CMK (cell line): ENCODE results near the gene PIGK.
"Not testable (repeated sequence)": the region's sequence is repeated elsewhere in the genome, so short reads cannot be mapped to it uniquely, and the experiment has no call there.

Experiments
- DNase-seq: peaks from one replicate; pipeline ENCODE4 v3.0.0-alpha.2; 2010; ENCODE audit warnings: low read depth

The PIGK gene

DNA sequence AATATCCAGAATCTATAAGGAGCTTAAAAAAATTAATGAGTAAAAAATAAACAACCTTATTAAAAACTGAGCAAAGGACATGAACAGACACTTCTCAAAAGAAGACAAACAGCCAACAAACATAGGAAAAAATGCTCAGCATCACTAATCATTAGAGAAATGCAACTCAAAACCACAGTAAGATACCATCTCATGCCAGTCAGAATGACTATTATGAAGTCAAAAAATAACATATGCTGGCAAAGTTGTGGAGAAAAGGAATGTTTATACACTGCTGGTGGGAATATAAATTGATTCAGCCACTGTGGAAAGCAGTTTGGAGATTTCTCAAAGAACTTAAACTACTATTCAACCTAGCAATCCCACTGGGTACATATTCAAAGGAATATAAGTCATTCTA, 25.3 kb downstream of the PIGK start:
- no peak for DNase-seq

DNA sequence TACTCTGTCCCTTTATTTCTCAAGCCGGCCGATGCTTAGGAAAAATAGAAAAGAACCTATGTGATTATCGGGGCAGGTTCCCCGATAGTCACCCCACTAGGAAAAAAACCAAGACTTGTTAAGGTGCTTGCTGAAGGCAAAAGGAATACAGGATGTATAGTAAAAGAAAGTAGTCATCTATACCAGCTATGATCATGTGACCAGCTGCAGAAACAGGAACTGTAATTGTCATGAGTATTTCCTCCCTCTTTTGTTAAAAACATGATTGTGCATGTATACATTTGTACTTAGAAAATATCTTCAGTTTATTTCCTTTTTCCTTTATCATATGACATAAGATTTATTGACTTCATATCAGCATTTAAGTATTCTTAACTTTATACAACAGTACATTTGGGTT, 30.5 kb downstream of the PIGK start:
- DNase-seq: no peak

DNA sequence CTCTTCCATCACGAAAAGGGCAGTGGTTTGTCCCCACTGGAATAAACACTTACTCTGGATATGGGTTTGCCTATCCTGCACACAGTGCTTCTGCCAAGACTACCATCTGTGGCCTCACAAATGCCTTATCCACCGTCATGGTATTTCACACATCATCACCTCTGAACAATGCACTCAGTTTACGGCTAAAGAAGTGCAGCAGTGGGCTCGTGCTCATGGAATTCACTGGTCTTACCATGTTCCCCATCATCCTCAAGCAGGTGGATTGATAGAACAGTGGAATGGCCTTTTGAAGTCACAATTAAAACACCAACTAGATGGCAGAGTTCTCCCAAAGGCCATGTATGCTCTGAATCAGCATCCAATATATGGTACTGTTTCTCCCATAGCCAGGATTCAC, 32.3 kb downstream of the PIGK start:
- not testable (repeated sequence) for DNase-seq

DNA sequence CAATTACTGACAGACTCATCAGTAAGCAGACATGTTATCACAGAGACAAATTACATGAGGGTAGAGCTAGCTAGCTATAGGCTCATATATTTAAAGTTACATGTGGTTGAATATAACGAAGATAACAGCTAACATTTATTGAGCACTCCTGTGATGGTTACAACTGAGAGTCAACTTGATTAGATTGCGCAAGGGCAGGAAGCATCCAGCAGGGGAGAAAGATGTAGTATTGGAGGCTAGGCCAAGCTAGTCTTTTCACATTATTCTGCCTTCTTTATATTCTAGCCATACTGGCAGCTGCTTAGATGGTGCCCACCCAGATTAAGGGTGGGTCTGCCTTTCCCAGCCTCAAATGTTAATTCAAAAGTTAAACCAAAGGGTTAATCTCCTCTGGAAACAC, 37.1 kb downstream of the PIGK start:
- no peak for DNase-seq

DNA sequence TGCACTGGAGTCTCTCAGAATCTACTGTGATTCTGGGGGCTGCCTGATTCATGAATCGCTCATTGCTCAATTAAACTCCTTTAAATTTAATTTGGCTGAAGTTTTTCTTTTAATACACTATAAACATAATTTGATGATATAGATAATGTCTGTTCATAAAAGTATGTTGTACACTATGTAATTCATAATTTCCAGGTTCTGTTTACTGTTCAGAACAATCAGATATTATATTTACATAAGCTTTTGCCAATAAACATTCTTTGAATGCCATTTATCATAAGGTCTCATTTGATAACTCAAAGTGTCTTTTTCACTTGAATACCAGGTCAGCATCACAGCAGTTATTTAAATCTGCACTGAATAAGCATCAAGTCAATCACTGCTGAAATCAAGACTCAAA, 39.6 kb downstream of the PIGK start:
- no peak for DNase-seq

DNA sequence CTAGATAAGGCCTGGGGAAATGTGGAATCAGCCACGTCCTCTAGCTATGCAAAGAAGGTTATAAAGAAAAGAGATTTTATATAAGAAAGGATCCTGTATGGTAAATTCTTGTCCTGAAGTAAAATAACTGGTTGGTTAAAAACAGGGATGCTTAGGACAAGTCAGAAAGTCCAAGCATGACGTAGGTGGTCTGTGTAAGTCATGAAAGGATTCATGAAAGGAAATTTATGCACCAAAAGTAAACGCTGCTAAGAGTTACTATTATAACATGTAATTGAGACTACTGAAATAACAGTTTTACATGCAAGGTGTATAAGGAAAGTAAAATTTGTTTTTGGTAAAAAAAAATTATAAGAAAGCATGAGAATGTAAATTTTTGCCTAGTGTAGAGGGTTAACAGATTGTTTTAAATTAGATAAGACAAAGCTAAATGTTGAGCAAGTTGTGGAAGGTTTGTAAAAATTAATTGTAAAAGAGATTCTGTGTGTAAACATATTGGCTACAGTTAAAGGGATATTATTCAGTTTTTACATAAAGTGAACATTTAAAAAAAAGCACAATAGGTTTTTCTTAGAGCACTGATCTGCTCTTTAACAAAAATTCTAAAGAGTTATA, 43.9 kb downstream of the PIGK start:
- peak; percentile 22 for DNase-seq

DNA sequence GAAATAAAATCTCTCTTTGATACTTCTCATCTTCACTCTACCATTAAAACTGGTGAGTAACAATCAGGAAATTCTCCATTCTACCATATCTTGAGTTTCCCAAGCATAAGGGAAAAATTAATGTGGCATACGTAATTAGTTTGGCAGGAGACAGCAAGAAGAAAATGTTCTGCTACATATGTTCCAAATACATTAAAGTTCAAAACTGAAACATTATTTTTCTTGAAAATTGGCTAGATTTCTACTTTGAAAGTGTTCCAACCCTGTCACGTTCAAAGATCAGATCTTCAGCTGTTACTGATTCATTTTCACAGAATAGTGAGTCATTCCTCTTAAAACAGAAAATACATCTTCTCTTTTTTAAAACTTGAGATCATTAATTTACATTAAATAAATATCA, 48.5 kb downstream of the PIGK start:
- DNase-seq: no peak

DNA sequence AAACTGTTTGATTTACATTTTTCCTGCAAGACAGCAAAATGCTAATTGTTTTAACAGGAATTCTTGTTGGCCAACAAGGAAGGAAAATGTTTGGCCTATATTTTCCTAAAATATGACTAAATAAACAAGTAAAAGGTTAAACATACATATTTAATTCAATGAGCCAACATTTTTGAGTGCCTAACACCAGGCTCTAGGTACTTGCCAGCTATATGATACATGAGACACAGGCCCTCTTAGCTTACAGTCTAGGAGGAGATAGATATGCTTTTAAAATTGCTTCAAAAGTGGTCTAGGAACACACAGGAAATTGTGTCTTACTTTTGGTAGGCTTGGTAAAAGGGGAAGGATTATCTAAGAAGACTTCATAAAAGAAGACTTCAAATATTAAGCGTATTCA, 50.9 kb downstream of the PIGK start:
- no peak for DNase-seq

DNA sequence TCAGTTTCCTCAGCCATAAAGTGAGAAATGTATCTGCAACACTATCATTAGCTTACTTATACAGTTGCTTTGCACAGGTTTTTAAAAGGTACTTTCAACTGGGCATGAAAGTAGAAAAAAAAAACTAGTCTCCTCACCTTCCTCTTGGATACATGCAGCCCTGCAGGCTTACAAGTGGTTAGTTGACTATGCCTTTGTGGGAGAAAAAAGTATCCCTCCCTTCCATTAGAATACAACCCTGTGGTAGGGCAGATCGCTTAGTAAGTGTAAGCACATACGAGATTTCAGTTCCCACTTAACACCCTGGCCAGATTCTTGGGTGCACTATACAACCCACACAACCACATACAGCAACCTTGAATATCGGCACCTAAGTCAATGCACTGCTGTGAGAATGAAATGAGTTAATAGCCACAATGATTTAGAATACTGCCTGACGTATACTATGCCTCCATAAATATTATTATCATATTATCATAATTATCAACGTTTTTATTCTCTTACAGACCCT, 54.7 kb downstream of the PIGK start:
- no peak for DNase-seq

DNA sequence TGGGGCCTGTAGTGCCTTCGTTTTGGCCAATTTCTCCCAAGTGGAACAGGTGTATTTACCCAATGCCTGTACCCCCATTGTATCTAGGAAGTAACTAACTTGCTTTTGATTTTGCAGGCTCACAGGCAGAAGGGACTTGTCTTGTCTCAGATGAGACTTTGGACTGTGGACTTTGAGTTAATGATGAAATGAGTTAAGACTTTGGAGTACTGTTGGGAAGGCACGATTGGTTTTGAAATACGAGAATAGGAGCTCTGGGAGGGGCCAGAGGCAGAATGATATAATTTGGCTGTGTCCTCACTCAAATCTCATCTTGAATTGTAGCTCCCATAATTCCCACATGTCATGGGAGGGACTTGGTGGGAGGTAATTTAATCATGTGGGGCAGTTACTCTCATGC, 59.5 kb downstream of the PIGK start:
- not testable (repeated sequence) for DNase-seq

DNA sequence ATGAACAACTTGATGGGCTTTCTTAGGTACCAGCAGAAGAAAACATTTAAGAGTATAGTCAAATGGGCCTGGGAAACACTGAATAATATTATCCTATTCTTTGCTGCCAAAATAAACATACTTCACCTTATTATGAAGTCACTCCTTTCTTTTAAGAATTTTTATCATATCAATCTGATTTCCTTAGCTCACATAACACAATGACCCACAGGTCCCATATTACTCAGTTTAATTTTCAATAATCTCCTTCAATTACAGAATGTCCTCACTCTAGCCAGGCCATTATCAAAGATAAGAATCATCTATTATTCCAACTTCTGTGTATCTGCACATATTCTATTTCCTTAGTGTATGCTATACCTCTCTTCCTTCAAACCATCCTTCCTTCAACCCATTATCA, 63.0 kb downstream of the PIGK start:
- DNase-seq: no peak

DNA sequence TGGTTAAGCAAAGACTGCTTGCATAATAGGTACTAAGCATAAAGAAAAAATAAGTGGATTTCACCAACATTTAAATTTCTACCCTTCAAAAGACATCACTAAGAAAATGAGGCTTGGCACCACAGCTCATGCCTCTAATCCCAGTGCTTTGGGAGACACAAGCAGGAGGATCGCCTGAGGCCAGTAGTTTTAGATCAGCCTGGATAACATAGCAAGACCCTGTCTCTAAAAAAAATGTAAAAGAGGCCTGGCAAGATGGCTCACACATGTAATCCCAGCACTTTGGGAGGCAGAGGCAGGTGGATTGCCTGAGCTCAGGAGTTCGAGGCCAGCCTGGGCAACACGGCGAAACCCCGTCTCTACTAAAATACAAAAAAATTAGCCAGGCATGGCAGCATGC, 73.0 kb downstream of the PIGK start:
- DNase-seq: no peak

DNA sequence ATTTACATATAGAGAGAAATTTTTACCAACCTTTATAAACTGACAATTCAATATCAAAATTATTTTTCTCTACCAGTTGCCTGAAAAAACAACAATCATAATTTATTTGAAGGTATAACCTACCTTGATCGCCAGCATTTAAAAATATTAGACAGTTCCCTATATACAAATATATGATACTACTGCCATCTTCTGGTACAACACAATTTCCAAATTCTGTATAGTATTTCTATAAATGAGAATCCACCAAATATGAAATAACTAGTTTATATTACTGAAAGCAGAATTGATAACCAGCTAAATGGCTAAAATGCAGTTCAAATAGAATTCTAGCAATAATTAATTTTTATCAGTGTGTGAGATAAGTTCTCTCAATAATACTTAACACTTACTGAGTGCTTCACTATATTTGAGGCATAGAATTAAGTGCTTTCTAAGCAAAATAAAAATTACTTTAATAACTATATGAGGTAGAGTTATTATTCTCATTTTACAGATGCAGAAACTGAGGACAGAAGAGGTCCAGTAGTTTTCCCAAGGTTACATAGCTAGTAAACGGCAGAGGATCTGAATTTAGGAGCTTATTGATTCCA, 75.6 kb downstream of the PIGK start:
- no peak for DNase-seq

DNA sequence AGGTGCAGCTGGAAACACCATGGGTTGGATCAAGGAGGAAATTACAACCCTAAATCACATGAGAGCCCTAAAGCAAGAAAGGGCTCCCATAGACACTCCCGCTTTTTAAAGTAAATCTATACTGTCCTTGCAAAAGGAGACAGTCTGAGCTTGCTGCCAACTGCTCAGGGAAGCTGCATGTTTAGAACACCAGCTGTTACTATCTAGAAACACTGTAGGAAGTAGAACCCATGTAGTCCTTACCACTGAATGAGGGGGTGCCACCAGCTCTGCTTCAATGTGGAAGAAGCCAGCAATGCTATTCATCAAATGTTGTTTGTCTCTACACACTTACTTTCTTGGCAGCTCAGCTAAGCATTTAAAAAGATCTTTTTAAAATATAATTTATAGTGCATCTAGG, 79.8 kb downstream of the PIGK start:
- no peak for DNase-seq

DNA sequence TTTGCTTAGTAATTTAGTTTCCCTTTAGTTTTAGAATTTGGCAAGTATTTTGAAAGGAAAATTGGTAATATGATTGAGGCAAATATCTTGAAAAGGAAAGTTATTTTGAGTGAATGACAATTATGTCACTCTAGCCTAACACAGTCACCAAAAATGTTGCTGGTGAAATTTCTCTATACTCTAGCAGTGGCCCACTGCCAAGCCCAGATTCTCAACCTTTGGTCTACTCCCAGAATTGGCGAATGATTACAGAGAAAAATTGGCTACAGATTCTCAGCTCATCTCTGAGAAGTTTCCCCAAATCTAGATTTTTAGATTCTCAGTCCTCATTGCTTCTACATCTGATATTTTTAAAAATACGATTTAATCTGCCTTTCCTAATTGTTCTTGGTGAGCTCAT, 84.9 kb downstream of the PIGK start:
- no peak for DNase-seq

DNA sequence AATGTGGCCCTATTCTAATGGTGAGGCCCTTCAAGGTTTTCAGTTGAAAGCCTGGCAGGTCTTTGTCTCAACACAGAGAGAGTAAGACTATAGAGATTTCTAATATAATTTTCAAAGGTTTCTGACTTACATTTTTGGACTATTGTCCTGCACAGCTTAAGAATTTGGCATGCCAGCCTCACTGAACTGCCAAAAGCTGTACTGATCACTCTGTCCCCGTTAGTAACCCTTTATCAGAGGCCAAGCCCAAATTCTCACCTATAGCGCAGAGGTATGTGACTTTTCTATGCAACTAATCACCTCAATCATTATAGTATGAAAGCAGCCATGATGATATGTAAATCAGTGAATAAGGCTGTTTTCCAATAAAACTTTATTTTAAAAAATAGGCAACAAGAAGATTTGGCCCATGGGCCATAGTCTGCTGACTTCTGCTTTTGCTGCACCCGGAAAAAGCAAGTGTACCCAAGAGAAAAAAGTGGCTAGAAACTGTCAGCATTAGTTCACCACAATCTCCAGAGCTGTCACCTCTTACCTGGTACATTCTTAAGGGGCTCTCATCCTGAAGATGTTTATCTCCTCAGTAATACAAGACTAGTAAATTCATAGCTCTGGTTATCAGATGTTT, 85.4 kb downstream of the PIGK start:
- DNase-seq: no peak

DNA sequence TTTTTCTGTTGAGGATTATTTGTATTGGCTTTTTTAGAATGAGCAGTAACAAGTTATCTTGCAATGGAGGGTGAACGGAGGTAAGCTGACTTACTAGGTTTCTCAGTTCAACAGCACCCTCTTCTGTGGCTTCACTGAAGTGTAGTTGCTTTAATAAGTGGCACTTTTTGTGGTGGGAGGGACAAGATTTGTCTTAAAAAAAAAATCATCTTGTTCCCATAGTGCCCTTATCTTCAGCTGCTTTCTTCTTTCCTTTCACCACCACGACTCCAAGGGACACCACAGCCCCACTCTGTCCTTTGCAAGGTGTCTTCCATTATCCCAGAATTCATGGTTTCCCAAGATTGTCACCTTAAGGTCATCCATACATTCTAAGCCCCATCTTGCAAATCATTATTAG, 92.9 kb downstream of the PIGK start:
- DNase-seq: peak; percentile 3

DNA sequence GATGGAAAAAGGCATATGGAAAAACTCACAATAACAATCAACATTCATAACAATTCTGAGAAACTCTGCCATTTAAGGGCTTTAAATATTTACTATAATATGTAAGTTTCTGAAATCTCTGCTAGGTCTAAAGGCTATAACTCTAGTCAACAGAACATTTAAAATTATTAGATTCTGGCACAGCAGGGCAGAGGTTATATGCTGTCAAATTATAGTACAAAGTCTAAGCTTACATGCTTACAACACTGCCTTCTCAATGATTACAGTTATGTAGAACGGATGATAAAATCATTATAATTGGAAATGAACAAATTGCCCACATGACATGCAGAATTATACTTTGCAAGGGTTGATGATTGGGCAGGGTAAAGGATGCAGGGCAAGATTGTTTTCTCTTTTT, 97.7 kb downstream of the PIGK start:
- DNase-seq: no peak

DNA sequence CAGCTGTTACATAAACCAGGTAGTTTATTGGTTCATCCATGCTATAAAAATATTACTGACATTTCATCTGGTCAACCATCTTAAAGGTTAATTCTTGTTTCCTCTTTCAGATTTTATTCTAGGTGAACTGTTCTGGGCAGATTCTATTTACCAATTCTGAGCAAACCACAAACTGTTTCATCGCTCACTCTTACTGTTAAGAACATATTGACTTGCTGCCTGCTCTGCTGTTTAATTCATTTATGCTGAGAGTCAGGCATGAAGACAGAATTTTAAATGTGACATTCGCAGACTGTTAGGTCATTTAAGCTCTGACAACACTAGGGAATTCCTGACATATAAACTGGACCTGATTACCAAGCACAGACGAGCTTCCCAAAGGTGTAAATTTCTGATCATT, 98.3 kb downstream of the PIGK start:
- no peak for DNase-seq

DNA sequence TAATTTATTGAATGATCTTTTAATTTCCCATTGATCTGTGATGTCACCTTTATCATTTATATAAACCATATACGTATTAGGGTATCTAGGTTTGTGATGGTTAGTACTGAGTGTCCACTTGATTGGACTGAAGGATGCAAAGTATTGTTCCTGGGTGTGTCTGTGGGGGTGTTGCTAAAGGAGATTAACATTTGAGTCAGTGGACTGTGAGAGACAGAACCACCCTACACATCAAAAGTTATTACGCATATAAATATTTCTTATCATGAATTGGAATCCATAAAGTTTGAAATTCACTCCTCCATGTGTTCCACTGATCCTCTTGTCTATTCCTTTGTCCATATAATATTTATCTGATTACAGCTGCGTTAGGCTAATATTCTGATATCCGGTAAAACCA, 100.5 kb downstream of the PIGK start:
- DNase-seq: no peak

DNA sequence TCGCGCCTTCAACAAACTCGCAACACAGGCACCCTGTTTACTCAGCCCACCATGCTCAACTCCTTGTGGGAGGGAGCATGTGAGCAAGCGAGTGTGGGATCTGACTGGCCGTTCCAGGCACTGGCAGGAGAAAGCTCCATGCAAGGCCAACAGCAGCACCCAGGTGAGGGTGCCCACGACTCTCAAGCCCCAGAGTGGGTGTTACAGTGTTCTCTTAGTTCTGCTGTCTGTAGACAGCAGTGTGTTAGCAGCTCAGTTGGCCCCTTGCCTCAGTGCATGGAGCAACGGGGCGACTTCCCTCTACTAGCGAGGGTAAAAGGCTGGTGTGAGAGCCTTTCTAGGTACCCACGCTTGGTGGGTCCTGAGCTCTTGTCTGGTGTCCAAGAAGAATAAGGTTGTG, 114.6 kb downstream of the PIGK start:
- no peak for DNase-seq

DNA sequence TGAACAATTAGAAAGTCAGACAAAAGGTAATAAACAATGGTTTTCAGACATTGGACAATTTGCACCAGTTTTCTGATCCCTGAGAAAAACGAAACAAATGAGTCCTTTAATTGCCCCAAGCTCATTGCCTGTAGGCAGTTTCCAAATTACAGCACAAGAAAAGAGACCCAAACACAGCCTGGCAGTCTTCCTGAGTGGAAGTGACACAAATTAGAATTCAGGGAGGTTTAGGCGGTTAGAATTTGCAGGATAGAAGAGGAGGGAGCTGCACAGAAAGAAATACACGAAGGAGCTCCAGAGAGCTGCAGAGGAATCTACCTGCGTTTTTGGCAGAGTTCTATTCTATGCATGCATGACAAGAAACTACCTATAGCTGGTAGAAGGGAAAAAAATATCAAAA, 115.7 kb downstream of the PIGK start:
- DNase-seq: no peak

DNA sequence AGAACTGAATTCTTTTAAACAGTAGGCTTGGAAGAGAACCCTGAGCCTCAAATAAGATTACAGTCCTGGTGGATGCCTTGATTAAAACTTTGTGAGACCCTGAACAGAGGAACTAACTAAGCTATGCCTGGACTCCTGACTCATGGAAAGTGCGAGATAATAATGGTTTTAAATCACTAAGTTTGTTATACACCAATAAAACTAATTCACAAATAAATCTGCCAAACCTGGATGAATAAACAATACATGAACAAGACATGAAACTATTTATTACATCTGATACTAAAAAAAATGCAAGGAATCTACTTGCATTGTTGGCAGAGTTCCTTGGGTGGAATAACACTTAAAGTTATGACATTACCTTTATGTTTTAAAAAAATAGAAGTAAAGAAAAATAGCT, 118.4 kb downstream of the PIGK start:
- no peak for DNase-seq
